Measurements from ENCODE around the gene NEDD4L.
"Not testable (repeated sequence)": the region's sequence is repeated elsewhere in the genome, so short reads cannot be mapped to it uniquely, and the experiment has no call there.

Gene NEDD4L

DNA sequence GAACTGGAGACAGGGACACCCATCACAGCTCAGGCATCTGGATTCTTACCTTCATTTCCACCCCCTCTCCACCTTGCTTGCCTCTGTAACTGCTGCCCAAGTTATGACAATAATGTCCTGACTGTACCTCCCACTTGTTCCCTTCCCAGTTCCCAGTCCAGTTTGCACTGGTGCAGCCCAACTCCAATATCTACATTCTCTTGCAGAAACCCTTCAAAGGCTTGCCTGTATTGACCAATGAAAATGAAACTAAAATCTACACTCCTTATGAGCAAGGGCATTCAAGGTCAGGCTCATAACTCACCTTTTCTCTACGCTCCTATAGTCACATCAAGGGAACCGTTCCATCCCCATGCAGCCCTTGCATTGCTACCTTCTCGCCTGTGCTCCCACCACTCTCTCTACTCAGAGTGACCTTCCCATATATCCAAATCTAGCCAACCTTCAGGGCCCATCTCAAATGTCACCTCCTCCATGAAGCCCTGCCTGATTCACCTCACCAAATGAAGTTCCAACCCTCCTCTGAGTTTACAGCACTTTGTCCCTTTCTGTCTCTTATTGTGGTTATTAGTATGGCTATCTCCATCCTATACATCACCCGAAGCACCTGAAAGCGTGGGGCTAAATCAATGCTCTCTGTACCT lies 365.9 kb downstream of the NEDD4L start:
- DNase-seq: no peak

DNA sequence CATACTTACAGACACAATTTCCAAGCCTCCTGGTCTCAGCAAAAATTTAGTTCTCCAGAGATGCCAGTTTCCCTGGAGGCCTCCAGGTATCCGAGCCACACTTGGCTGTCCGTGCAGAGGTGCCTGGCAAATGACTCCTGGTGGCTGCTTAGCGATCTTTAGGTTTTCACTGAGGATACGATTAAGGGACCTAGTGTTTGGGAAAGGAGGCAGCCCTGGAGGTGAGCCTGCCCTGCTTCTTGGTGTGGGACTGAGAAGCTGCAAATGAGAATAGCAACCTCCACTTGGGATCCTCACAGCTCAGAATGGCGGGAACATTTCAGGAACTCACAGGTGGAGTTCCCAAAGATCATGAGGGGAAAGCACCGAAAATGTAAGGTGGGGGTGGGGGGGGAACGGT lies 367.3 kb downstream of the NEDD4L start:
- DNase-seq: no peak

DNA sequence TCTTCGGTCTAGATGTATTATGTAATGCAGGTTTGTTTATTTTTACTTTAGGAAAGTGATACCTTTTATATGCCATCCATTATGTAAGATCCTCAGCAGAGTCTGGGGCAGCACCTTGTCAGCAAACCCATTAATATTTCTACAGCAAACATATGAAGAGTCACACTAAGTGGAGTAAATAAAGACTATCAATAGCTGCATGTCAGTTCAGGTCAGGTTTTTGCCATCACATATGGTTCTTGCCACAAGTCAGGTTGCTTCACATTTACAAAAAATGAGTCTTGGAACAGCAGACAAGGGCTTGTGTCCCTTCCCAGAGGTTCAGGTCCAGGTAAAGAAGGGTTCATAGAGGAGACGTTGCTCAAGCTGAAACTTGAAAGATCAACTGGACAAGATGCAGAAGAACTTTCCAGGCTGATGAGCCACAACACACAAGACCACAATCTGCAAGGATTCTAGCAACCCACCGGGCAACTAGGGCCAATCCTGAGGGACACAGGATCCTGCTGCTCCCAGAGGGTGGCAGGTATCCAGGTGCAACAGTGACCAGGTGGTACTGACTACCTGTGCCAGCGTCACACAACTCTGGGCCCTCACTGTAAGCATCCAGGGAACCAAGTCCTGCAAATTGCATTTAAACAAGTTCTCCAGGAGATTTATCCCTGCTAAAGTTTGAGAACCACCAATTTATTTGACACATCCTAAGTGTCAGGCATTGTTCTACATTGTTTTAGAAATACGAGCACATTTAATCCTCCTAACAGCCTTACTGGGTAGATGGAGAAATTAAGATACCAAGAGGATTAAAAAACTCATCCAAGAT lies 369.0 kb downstream of the NEDD4L start:
- DNase-seq: no peak

DNA sequence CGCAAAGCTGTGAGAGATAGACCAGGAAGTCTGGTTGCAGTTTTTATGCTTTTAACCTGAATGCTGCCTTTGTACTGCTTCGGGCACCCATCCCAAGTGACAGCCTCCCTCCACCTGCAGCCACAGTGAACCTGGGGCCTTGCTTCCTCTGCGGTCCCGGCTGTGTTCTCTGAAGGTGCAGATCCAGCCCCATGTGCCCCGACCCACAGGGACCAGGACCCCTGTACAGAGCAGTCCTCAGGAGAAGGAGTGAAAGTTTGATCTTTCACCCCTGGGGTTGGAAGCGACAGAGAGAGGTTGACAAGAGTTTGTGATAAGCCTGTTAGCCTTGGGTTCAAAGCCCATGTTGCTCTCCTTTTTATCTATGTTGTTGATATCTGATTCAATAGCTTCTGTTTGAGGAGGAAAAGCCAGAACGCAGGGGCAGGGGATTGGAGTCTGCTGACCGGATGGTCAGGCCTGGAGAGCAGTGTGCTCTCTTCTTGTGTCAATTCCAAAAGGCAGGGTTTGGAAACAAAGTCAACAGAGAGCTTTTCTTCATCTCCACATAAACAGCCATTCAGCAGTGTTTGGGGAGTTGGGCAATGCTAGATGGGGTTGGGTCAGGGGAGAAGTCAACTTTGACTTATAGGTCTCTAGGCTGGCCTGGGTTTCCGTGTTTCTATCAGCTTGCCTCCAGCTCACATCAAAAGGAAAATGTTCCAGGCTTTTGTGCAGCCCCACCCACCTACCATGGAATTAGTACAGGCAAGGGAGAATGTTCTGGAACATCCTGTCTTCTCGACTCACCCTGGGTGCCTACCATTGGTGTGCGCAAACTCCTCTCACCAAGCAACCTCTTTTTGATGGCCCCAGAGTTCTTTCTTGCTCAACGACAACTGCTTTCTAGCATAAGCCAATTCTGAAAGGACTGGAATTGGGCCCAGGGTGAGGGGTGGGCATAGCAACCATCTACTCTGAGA lies 369.9 kb downstream of the NEDD4L start:
- no peak for DNase-seq

DNA sequence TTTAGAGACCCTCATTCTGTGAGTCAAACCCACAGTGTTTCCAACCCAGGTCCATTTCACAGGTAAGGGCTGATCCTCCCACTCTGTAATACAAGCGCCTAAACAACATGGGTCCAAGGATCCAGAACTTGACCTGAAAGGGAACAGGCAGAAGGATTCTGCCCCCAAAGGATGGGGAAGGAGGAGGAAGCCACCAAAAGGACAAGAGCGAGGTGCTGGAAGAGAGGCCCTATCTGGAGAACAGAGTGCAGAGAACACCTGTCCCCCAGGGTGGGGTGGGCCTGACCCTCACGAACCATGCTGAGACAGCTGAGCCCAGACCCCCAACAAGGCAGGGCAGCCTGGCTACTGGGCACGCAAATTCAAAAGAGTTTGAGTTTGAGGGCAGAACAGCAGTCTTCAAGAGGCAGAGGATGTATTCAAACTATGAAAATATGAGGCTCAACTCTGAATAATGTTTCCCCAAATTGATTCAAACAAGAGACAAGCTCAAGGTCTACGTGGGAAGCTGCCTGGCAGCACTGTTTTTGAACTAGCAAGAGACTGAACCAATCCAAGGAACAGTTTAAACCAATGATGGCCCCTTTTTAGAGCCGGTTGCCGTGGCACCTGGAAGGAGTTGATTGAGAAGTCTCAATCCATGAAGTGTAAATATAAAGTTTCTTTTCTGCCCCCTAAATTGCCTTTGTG lies 372.1 kb downstream of the NEDD4L start:
- no peak for DNase-seq

DNA sequence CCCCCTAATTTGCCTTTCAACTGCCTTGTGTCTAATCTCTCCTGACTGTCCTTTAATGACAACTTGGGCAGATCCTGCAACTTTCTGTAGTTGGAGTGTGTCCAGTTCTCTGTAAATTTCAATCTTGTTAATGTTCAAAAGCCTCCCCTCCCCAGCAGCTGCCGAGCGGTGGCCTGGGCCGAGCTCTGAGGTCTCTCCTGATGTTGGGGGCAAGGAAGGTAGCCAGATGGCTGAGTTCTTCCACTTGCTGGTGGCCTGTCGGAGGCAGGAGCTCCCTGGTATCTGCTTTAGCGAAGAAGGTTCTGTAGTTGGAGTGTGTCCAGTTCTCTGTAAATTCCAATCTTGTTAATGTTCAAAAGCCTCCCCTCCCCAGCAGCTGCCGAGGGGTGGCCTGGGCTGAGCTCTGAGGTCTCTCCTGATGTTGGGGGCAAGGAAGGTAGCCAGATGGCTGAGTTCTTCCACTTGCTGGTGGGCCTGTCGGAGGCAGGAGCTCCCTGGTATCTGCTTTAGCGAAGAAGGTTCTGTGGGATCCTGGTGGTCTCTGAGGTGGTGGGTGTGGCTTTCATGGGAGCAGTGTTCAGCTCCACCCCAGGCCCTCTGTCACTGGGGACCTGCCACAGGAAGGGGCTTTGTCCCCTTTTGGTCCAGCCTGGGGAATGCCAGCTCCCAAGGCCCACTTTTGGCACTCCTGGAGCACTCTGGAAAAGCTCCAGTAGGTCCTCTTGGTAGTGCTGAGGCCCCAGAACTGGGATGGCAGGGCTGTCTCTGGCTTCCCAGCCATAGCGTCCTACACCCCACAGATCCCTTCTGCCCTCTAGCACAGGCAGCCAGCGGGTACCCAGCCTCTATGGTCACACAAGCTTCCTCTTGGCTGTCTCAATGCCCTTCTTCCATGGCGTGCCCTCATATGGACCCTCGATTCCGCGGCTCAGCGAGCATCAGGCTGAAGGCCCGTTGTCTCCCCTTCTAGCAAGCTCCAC lies 373.0 kb downstream of the NEDD4L start:
- peak; percentile 83 for DNase-seq

DNA sequence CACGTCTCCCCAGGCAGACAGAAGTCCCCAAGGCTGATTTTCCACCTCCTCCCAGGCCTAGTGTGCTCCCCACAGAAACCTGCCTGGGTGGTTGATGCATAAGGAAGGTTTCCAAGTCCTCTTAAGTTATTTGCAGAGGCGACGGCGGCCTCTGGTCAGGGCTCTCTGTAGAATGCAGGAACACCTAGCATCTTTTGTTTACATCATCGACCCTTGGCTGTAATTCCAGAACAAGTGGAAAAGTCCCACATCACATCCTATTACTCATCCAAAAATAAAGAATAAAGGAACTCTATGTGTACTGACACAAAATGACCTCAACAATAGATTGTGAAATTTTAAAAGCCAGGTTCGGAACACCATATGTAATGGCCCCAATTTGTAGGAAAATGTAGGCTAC lies 373.7 kb downstream of the NEDD4L start:
- DNase-seq: peak; percentile 43

DNA sequence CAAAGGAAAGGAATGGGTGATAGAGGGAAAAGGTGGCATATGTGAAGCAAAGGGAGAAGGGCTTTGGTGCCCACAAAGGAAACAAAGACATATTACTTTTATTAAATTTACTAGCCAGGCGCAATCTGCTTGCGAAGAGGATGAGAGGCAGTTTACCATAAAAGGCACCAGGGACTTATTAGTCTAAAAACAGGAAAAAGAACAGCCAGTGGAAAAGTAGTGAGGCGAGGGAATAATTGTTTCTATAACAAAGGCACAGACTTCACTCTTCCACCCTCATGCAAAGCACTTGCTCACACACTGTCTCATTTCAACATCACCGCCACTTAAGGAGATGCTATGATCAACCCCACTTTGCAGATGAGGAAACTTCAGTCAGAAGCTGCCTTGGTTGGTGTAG lies 374.3 kb downstream of the NEDD4L start:
- DNase-seq: no peak

DNA sequence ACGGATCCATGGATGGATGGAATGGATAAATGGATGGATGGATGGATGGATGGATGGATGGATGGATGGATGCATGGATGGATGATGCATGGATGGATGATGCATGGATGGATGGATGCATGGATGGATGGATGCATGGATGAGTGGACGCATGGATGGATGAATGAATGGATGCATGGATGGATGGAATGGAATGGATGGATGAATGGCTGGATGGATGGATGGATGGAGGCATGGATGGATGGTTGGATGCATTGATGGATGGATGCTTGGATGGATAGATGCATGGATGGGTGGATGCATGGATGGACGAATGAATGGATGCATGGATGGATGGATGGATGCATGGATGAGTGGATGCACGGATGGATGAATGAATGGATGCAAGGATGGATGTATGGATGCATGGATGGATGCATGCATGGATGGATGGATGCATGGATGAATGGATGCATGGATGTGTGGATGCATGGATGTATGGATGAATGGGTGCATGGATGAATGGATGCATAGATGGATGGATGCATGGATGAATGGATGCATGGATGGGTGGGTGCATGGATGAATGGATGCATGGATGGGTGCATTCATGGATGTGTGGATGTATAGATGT lies 375.7 kb downstream of the NEDD4L start:
- DNase-seq: no peak

DNA sequence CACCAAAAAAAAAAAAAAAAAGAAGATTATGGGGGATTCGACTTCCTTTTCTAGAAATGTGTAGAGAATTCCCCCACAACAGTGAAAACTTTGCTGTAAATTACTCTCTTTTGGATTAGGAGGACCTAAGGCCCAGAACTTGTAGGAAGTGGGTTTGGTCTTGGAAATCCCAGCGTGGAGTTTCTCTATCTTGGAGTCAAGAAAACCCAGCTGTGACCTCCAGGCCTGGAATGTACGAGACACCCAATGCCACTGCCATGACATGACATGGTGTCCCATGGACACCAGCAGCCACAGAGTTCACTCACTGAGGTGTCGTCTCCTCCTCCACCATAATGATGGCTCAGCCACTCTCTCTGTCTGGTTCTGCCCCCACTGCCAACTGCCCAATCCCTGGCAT lies 382.6 kb downstream of the NEDD4L start:
- DNase-seq: no peak

DNA sequence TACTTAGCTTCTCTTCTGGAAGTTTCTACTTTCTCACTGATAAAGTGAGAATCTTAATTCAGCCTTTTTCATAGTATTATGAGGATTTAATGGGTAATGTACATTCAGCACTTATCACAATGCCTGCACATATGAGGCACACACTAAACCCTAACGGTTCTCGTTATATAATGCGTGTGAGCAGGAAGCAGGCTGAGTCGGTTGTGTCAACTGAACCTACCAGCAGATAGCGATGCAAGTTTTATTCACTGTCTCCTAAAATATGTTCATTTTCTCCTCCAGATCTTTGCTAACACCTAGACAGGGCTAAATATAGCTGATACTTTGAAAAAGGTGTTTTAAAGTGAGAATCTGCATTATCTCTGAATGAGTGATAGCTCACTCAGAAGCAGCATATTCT lies 383.3 kb downstream of the NEDD4L start:
- no peak for DNase-seq

DNA sequence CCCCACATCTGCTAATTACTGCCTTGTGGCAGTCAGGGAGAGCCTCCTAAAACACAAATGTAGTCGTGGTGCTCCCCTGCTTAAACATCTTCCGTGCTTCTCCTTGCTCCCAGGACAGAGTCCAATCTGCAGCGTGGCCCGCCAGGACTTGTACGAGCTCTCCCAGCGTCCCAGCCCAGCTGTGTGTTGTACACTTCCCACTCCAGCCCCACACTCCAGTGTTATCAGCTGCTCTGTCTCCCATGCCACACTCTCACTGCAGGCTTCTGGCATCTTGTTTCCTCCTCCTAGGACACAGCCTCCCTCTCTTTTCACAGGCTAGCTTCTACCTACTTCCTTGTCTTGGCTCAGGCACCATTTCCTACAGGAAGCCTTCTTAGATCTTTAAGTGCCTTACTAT lies 385.4 kb downstream of the NEDD4L start:
- DNase-seq: no peak

DNA sequence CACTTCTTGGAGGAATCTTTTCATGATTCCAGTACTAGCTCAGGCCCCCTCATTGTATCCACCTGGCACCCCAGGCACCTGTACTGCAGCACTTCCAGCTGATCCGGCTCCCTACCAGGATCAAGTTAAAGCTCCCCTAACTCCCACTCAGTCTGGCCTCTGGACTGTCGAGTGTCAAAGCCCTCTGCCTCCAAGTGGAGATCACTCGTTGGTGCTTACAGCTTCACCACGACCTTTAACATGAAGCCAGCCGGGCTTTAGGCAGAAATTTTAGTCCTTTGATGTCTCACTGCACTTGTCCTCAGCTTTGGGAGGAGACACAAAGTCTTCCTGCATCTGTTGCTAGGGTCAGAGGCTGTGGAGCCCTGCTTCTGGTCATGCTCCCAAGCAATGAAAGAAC lies 387.2 kb downstream of the NEDD4L start:
- DNase-seq: no peak

DNA sequence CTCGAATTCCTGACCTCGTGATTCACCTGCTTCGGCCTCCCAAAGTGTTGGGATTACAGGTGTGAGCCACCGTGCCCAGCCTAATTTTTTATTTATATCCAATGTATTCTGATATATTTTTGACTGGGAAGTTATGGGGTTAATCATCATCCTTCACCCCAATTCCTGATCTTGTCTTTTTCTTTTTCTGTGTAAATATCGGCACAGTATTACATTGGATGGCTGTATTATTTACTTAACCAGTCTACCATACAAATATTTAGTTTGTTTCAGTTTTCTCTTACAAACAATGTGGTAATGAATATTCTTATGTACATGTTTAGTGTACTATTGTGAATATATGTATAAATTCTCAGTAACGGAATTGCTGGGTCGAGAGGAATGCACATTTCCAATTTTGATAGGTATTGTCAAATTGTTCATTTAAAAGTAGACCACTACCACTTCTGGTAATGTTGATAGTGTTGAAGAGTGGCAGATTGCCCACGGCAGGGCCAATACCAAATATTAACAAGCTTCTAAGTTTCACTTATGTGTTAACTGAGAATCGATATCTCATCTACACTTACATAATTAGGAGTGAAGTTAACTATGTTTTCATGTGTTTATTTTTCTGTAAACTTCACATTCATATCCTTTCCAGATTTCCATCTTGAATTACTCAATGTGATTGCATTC lies 388.2 kb downstream of the NEDD4L start:
- no peak for DNase-seq

DNA sequence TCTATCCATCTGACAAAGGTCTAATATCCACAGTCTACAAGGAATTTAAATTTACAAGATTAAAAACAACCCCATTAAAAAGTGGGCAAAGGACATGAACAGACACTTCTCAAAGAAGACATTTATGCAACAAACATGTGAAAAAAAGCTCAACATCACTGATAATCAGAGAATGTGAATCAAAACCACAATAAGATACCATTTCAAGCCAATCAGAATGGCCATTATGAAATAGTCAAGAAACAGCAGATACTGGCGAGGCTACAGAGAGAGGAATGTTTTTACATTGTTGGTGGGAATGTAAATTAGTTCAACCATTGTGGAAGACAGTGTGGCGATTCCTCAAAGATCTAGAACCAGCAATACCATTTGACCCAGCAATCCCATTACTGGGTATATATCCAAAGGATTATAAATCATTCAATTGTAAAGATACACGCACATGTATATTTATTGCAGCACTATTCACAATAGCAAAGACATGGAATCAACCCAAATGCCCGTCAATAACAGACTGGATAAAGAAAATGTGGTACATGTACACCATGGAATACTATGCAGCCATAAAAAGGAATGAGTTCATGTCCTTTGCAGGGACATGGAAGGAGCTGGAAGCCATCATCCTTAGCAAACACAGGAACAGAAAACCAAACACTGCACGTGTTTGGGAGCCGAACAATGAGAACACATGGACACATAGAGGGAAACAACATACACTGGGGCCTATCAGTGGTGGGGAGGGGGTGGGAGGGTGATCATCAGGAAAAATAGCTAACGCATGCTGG lies 391.4 kb downstream of the NEDD4L start:
- DNase-seq: not testable (repeated sequence)

DNA sequence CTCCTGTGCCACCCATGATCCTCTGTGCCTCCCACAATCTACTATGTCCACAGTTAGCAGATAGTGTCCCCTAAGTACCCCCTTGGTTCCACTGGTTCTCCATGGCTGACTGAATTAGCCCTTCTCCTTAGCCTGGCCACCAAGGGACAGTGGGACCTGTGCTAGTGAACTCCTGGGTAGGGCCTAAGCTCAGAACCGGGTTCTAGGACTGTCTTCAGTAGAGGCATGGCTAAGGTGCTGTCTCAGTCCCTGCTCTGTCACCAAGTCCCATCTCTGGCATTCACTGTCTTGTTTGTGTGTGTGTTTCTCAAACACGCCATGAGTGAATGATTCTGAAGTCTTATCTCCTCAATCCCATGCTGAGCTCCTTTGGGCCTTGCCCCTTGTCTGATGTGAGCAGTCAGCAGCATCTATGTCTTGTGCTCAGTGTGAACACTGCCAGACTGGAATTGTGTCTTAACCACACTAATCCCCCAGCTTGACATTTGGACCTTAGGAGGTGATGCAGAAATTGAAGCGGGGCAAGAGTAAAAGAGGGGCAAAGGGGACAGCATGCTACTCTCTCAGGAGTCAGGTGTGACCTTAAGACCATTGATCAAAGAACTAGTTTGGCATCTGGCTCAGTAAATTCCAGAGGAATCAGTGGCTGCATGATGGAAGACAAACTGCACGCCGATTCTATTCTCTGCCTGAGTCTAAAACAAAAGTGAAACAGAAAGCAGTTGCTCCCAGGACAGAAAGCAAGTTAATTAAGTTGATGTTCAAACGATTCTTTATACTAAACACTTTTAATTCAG lies 394.3 kb downstream of the NEDD4L start:
- peak; percentile 22 for DNase-seq

DNA sequence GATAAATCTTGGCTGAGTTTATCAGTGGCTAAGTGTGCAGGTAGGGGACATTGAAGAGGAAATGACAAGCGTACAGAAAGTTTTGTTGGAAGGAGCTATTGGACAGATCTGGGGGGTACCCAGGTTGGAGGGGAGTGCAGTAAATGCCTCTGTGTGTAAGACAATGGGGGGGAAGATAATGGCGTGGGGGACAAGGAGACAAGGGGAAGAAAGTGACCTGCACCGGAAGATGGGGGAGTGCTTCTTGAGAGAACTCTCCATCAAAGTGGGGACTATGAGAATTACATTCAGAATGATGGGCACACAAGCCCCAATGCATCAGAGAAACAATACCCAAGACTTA lies 394.9 kb downstream of the NEDD4L start:
- no peak for DNase-seq

DNA sequence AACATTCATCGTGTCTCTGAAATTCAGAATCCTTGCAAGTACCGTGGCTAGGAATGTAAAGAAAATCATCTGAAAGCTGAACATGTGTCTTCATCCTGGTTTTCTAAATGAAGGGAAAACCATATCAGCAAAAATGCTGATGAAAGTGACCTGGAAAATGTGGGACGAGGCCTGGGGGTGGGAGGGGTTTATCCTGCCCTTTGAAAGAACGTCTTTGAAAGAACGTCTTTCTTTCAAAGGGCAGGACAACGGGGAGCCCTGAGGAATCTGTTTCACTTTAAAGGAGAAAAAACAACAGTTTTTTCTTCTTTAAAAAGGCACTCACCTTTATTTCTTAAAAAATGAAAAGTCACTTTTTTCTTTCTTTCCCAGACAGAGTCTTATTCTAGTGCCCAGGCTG lies 399.6 kb downstream of the NEDD4L start:
- no peak for DNase-seq
